ENCODE measurements around the gene TJP3. TPM values are rescaled to one million over a fixed set of nuclear protein-coding genes. Genes with fewer than 3 reads are reported as not detected.

Gene TJP3
- total RNA-seq, 2 donors from 2014 or later: 1.1 TPM; not detected in 1

DNA sequence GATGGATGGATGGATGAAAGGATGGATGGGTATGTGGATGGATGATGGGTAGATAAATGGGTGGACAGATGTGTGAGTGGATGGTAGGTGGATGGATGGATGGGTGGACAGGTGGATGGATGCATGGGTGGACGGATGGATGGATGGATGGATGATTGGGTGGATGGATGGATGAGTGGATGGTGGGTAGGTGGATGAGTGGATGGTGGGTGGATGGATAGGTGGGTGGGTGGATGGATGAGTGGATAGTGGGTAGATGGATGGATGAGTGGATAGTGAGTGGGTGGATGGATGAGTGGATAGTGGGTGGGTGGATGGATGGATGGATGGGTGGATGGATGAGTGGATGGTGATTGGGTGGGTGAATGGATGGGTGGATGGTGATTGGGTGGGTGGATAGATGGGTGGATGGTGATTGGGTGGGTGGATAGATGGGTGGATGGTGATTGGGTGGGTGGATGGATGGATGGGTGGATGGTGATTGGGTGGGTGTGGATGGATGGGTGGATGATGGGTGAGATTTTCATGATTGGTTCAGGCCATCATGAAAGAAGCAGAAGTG, 68.4 kb downstream of the TJP3 start:
- H3K9me3 ChIP-seq: peaks cover 7 to 12% of the 10 kb centered on the region in 2 donors
- TF ChIP-seq, protein P1, sequence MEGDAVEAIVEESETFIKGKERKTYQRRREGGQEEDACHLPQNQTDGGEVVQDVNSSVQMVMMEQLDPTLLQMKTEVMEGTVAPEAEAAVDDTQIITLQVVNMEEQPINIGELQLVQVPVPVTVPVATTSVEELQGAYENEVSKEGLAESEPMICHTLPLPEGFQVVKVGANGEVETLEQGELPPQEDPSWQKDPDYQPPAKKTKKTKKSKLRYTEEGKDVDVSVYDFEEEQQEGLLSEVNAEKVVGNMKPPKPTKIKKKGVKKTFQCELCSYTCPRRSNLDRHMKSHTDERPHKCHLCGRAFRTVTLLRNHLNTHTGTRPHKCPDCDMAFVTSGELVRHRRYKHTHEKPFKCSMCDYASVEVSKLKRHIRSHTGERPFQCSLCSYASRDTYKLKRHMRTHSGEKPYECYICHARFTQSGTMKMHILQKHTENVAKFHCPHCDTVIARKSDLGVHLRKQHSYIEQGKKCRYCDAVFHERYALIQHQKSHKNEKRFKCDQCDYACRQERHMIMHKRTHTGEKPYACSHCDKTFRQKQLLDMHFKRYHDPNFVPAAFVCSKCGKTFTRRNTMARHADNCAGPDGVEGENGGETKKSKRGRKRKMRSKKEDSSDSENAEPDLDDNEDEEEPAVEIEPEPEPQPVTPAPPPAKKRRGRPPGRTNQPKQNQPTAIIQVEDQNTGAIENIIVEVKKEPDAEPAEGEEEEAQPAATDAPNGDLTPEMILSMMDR (IDR thresholded peaks at IDR 0.05): no peak
- H3K36me3 ChIP-seq: no peaks in the 10 kb centered on the region
- no peak overlapping the region for H3K4me3 ChIP-seq
- no peaks in the 10 kb centered on the region for H3K4me1 ChIP-seq
- no peak for DNase-seq (ENCODE audit: low spot score)
- no peaks in the 10 kb centered on the region for H3K27me3 ChIP-seq
- H3K27ac ChIP-seq: no peak overlapping the region

DNA sequence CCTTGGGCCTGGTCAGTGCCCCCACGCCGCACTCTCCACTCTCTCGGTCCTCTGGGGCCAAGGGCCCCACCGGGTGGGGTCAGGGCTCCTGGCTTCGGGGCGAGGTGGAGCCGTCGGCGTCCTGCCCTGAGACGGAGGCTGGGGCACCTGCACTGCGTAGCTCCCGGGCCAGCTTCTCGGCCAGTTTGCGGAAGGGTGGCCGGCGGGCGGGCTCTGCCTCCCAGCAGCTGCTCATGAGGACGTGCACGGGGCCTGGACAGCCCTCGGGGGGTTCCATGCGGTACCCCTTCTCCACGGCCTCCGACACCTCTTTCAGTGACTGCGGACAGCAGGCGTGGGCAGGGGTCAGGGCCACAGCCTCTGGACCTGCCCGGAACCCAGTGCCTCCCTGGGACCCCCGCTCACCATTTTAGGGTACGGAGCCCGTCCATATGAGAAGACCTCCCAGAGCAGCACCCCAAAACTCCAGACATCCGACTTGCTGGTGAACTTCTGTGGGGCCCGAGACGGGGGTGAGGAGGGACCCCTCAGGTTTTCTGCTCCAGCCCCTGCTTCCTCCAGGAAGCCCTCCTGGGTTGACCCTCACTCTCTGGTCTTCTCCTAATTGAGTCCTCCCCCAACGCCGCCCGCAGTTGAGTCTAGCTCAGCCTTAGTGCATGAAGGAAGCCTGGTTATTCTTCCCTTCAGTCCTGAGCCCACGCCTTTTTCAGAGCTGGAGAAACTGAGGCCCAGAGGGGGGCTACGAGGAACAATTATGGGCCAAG, 70.1 kb downstream of the TJP3 start:
- no peak overlapping the region for H3K4me3 ChIP-seq
- H3K36me3 ChIP-seq: no peaks in the 10 kb centered on the region
- H3K9me3 ChIP-seq: peaks cover 17 to 26% of the 10 kb centered on the region in 2 donors
- TF ChIP-seq, protein P1 (IDR thresholded peaks at IDR 0.05): no peak
- H3K27ac ChIP-seq: no peak overlapping the region
- H3K4me1 ChIP-seq: no peaks in the 10 kb centered on the region
- no peak for DNase-seq (ENCODE audit: low spot score)
- no peaks in the 10 kb centered on the region for H3K27me3 ChIP-seq

DNA sequence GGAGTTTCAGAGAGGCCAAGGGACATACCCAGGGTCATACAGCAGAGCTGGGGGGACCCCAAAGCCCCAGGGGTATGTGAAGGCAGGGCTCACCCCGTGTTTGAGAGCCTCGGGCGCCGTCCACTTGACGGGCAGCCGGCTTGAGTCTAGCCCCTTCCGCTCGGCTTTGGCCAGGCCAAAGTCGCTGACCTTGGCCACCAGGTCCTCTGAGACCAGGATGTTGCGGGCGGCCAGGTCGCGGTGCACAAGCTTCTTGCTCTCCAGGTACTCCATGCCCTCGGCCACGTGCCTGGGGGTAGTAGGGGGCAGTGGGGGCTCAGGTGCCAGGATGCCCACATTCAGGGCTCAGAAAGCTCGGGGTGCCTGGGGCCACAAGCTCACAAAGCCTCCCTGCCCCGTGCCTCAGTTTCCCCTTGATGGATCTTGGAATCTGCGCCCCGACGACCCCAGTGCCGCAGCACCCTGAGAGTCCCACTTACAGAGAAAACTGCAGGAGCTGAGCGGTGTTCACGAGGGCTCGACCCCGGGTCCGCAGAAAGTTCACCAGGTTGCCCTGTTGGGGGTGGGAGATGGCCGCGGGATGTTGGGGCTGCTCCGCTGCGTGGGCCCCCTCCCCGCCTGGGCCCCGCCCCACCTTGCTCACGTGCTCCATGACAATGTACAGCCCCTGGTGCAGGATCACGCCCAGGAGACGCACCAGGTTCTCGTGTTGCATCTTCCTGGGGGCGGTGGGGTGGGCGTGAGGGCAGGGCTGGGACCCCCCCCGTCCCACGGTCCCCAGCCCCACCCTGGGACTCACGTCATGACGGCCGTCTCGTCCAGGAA, 70.9 kb downstream of the TJP3 start:
- no peak for DNase-seq (ENCODE audit: low spot score)
- H3K36me3 ChIP-seq: no peaks in the 10 kb centered on the region
- no peak overlapping the region for H3K4me3 ChIP-seq
- TF ChIP-seq, protein P1 (IDR thresholded peaks at IDR 0.05): no peak
- peaks cover 0 to 2% of the 10 kb centered on the region in 2 donors for H3K27me3 ChIP-seq
- H3K9me3 ChIP-seq: peaks cover 17 to 26% of the 10 kb centered on the region in 2 donors
- no peaks in the 10 kb centered on the region for H3K4me1 ChIP-seq
- no peak overlapping the region for H3K27ac ChIP-seq

DNA sequence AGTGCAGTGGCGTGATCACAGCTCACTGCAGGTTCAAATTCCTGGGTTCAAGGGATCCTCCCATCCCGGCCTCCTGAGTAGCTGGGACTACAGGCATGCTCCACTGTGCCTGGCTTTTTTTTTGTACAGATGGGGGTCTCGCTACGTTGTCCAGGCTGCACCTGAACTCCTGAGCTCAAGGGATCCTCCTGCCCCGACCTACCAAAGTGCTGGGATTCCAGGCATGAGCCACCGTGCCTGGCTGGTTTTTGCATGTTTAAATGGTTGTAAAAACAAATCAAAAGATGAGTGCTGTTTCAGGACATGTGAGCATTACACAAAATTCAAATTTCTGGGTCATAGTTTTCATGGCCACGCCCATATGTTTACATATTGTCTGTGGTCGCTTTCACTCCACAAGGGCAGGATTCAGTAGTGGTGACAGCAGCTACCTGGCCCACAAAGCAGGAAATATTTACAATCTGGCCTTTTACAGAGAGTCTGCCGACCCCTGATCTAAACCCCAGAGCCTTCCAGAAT, 72.7 kb downstream of the TJP3 start:
- no peak for DNase-seq (ENCODE audit: low spot score)
- Histone ChIP-seq H3K4me1 (peaks cover 0 to 7% of the 10 kb centered on the region in 2 donors), H3K27ac (no peak overlapping the region), H3K4me3 (no peak overlapping the region), H3K9me3 (peaks cover 17 to 26% of the 10 kb centered on the region in 2 donors), H3K36me3 (no peaks in the 10 kb centered on the region), H3K27me3 (peaks cover 0 to 7% of the 10 kb centered on the region in 2 donors)
- TF ChIP-seq, protein P1 (IDR thresholded peaks at IDR 0.05): no peak

DNA sequence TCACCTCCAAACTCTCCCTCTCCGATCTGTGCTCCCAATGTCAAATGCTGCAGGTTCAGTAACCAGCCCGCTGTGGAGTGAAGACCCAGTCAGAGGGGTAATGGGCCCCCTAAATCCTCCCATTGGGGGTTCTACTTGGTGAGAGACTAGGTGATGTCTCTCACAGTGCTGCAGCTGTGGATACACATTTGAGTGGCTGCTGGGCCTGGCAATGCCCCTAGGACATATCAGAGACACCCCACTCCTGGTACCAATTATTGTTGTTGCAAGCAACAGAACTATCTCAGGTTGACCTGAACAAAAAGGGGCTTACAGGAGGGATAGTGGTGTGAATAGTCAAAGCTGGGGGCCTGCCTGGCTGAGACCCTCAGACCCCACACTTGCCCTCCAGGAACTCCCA, 73.4 kb downstream of the TJP3 start:
- TF ChIP-seq, protein P1 (IDR thresholded peaks at IDR 0.05): no peak
- Histone ChIP-seq H3K4me3 (no peak overlapping the region), H3K9me3 (peaks cover 17 to 26% of the 10 kb centered on the region in 2 donors), H3K36me3 (no peaks in the 10 kb centered on the region), H3K27me3 (peaks cover 0 to 7% of the 10 kb centered on the region in 2 donors), H3K4me1 (peaks cover 0 to 9% of the 10 kb centered on the region in 2 donors), H3K27ac (no peak overlapping the region)
- DNase-seq (ENCODE audit: low spot score): no peak

All from right atrium auricular region (tissue), 2 donors.